Measurements from ENCODE around the gene TEX29. TPM values are rescaled to one million over a fixed set of nuclear protein-coding genes. Genes with fewer than 3 reads are reported as not detected.

Gene TEX29
- total RNA-seq, 6 donors from 2014 or later: 0.37 to 1.2 (median 0.63) TPM; not detected in 3

DNA sequence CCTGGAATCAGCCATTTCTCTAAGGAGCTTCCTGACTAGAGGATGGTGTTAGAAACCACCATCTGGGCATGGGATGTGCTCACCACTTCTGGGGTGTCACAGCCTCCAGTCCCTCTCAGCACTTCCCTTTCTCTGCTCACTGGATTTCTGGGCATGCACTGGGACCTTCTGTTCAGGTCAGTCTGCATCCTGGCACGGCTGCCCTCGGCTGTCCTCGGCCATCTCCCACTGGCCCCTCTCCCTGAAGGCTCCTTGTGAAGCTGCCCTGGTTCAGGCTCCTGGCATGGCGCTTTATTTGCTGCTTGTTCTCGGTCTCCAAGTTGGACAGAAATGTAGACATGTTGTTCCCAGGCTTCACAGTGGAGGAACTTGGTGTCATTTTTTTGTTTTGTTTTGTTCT, 60.0 kb downstream of the TEX29 start:
- H3K4me1 ChIP-seq: no peaks in the 10 kb centered on the region
- H3K27ac ChIP-seq: no peak overlapping the region
- no peaks in the 10 kb centered on the region for H3K9me3 ChIP-seq
- 96 to 97% methylated on average over 5 of the region's 5 CpGs for whole genome bisulfite sequencing, 2 donors
- DNase-seq (no peak), ATAC-seq (ENCODE audit: low FRiP score in 2 of 2) (no peak)
- TF ChIP-seq POLR2A (IDR thresholded peaks at IDR 0.05) (no peak), EP300 (IDR thresholded peaks at IDR 0.05) (no peak), POLR2AphosphoS5 (IDR thresholded peaks at IDR 0.05) (no peak)
- TF ChIP-seq, protein P1, sequence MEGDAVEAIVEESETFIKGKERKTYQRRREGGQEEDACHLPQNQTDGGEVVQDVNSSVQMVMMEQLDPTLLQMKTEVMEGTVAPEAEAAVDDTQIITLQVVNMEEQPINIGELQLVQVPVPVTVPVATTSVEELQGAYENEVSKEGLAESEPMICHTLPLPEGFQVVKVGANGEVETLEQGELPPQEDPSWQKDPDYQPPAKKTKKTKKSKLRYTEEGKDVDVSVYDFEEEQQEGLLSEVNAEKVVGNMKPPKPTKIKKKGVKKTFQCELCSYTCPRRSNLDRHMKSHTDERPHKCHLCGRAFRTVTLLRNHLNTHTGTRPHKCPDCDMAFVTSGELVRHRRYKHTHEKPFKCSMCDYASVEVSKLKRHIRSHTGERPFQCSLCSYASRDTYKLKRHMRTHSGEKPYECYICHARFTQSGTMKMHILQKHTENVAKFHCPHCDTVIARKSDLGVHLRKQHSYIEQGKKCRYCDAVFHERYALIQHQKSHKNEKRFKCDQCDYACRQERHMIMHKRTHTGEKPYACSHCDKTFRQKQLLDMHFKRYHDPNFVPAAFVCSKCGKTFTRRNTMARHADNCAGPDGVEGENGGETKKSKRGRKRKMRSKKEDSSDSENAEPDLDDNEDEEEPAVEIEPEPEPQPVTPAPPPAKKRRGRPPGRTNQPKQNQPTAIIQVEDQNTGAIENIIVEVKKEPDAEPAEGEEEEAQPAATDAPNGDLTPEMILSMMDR (IDR thresholded peaks at IDR 0.05): no peak
- H3K36me3 ChIP-seq: no peaks in the 10 kb centered on the region
- H3K27me3 ChIP-seq: no peaks in the 10 kb centered on the region
- no peak overlapping the region for H3K4me3 ChIP-seq

DNA sequence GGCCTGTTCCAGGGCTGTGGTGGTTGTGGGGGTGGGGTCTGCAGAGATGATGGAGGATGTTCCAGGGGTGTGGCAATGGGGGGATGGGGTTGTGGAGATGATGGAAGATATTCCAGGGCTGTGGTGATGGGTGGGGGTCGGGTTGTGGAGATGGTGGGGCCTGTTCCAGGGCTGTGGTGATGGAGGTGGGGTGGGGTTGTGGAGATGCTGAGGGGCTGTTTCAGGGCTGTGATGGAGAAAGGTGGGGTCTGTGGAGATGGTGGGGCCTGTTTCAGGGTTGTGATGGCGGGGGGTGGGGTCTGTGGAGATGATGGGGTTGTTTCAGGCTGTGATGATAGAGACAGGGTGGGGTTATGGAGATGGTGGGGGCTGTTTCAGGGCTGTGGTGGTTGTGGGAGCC, 62.0 kb downstream of the TEX29 start:
- DNase-seq (no peak), ATAC-seq (ENCODE audit: low FRiP score in 2 of 2) (no peak)
- H3K4me1 ChIP-seq: no peaks in the 10 kb centered on the region
- H3K27me3 ChIP-seq: no peaks in the 10 kb centered on the region
- H3K36me3 ChIP-seq: no peaks in the 10 kb centered on the region
- TF ChIP-seq POLR2AphosphoS5 (IDR thresholded peaks at IDR 0.05) (no peak), POLR2A (IDR thresholded peaks at IDR 0.05) (no peak), EP300 (IDR thresholded peaks at IDR 0.05) (no peak)
- TF ChIP-seq, protein P1 (IDR thresholded peaks at IDR 0.05): no peak
- H3K27ac ChIP-seq: no peak overlapping the region
- 26 to 40% methylated on average over 2 of the region's 2 CpGs for WGBS, 2 donors
- H3K9me3 ChIP-seq: no peaks in the 10 kb centered on the region
- no peak overlapping the region for H3K4me3 ChIP-seq

DNA sequence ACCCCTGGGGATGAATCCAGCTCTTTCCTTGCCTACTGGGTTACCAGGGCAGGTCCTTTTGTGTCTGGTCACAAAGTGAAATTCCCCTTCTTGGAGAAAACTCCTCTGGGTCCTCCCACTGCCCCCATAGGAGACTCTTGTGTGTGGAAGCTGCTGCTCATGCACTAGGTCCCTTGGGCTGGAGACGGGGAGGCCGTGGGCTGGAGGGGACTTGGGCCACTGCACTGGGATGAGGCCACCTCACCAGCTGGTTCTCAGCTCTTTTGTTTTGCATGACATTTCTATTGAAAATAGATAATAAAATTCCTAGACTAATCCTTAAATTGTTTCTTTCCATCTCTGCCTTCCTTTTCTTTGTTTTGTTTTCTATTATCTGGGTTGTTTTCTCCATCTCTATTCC, 62.4 kb downstream of the TEX29 start:
- Histone ChIP-seq H3K9me3 (no peaks in the 10 kb centered on the region), H3K27ac (no peak overlapping the region), H3K4me3 (no peak overlapping the region), H3K27me3 (no peaks in the 10 kb centered on the region), H3K36me3 (no peaks in the 10 kb centered on the region), H3K4me1 (no peaks in the 10 kb centered on the region)
- WGBS, 2 donors: 31 to 43% methylated on average over 2 of the region's 2 CpGs
- no peak for ATAC-seq (ENCODE audit: low FRiP score in 2 of 2)
- DNase-seq: no peak
- TF ChIP-seq POLR2AphosphoS5 (IDR thresholded peaks at IDR 0.05) (no peak), POLR2A (IDR thresholded peaks at IDR 0.05) (no peak), EP300 (IDR thresholded peaks at IDR 0.05) (no peak)
- TF ChIP-seq, protein P1 (IDR thresholded peaks at IDR 0.05): no peak

DNA sequence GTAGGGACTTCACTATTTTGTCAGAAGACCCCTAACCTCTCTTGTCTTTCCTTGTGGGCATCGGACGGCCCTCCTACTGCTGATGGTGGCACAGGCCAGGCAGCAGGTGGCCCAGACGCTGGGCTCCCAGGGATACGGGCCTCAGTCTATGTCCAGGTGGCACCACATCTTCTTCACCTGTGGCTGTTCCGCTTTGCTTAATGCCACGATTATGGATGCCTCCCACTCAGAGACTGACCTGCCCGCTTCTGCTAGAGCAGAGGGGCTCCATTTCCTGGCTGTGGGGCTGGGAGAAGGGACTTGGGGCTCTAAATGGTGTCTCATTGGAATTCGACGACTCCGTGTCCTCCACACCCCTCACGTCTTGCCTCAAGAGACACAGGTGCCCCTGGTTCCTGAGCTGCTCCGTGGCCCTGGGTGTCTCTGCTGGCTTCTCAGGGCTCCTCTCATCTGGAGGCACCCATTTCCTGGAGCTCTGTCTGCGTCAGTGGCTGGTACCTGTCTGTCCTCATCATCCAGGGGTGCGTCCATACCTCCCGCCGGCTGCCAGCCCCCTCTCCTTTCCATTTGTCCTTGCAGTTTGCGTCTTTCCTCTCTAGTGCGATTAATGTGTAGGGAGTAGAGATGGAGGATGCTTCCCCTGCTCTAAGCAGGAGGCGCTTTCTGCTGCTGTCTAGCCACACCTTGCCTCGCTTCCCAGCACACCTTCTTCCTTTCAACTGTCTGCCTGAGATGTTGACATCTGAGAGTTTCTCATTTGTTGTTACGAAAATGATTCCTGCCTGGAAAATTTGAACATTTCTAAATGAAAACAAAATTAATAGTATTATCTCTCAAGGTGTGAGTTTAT, 63.4 kb downstream of the TEX29 start:
- 75 to 76% methylated on average over 19 to 21 of the region's 21 CpGs for WGBS, 2 donors
- H3K27ac ChIP-seq: no peak overlapping the region
- DNase-seq: peak in 1 of 2 donors; percentile 16

More for the DNA sequence above, 63.4 kb downstream of the TEX29 start:
- no peaks in the 10 kb centered on the region for H3K27me3 ChIP-seq
- no peaks in the 10 kb centered on the region for H3K4me1 ChIP-seq
- TF ChIP-seq, protein P1 (IDR thresholded peaks at IDR 0.05): no peak
- no peak for TF ChIP-seq EP300 (IDR thresholded peaks at IDR 0.05)
- no peak for TF ChIP-seq POLR2AphosphoS5 (IDR thresholded peaks at IDR 0.05)
- no peak for TF ChIP-seq POLR2A (IDR thresholded peaks at IDR 0.05)
- no peak for ATAC-seq (ENCODE audit: low FRiP score in 2 of 2)
- H3K36me3 ChIP-seq: no peaks in the 10 kb centered on the region
- H3K9me3 ChIP-seq: no peaks in the 10 kb centered on the region
- H3K4me3 ChIP-seq: no peak overlapping the region

Data from upper lobe of left lung (tissue), 6 donors.